DOHH2 (cell line): ENCODE data around the gene NUDT4B.
"Not testable (repeated sequence)": the region's sequence is repeated elsewhere in the genome, so short reads cannot be mapped to it uniquely, and the experiment has no call there.

Experiments
- CTCF ChIP-seq: fragments of 200-600 bp; sonication (generic); IDR thresholded peaks from one replicate; pipeline ENCODE4 v1.5.1; 2014; ENCODE audit warnings: antibody characterized with exemption, mild to moderate bottlenecking, low read depth, low read length; ENCODE audit not compliant: poor library complexity, severe bottlenecking
- EZH2phosphoT487 ChIP-seq: fragments of 200-600 bp; sonication (generic); IDR thresholded peaks from 2 replicates; pipeline ENCODE4 v1.6.1; 2017; ENCODE audit warnings: borderline replicate concordance, mild to moderate bottlenecking, antibody characterized with exemption, low read length, moderate library complexity, mixed read lengths

DNA sequence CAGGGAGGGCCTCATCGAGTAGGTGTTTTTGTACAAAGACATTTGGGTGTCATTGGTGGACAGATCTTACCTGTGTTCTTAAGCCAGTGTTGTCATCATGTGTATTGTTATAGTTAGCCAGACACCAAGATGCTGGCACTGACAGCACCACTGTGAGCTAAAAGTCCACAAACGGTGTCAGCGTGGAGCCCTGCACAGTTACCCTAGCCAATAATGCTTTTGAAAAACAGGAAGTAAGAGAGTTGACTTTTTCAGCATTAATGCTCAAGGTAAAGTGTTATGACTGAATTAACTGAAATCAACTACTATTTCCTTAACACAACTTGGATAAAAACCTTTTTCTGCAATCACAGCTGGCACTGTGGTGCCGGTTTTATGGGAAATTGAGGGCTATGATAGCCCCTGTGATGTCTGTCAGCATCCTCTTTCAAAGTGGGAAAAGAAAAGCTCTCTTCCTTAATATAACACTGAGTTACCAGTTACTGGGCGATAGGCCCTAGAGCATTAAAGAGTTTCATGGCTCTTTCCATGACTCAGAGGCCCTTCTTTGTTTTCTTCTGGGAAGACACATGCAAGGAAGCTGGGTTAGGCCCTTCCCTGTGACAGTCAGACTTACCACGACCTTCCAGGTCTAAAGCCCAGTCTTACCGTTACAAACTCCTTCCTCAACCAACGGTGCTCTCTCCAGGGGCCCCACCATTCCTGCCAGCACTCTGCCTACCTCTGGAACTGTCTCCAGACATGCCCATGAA lies 37.6 kb upstream of the NUDT4B start:
- TF ChIP-seq CTCF, EZH2phosphoT487: not testable (repeated sequence)
